Lower leg skin (tissue), 3 donors: ENCODE results near the gene BID.

Experiments
- POLR2A ChIP-seq, 2 donors: fragments of 450-650 bp; IDR thresholded peaks; one replicate each; pipeline ENCODE4 v1.6.1; 2016 to 2017; ENCODE audit warnings: antibody characterized with exemption in 2 of 2, mild to moderate bottlenecking in 1 of 2, moderate library complexity in 1 of 2
- TF ChIP-seq, protein P1 (sequence below), 3 donors: fragments of 450-650 bp; IDR thresholded peaks; one replicate each; pipeline ENCODE4 v1.5.1; 2016; ENCODE audit warnings: antibody characterized with exemption in 3 of 3, mild to moderate bottlenecking in 3 of 3, moderate library complexity in 2 of 3

DNA sequence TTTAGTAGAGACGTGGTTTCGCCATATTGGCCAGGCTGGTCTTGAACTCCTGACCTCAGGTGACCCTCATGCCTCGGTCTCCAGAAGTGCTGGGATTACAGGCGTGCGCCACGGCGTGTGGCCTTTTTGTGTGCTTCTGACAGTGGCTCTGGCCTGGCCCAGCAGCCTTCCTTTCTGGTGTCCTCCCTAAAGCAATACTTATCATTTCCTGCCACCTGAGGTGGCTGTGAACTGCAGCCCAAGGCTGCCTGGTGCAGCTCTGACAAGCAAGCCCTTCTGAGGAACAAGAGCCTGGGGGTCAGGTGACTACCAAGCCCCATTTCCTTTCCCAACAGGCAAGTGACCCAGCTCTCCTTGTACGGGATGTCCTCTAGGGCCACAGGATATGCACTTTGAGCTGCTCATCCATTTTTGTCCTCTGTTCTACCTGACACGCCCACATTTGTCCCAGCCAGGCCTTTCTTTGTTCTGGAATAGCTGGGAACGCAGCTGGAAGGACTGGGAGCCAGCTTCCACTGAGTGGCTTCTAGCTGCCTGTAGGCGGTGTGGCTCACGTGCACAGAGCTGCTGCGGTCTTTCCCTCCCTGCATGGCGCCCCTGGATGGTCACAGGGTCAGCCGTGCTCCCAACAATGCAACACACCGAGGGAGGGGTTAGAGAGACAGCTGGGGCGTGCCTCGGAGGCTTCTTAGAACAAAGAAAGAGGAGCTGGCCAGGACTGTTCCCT lies 12.3 kb upstream of the BID start:
- no peak for TF ChIP-seq POLR2A (IDR thresholded peaks at IDR 0.05)
- TF ChIP-seq, protein P1, sequence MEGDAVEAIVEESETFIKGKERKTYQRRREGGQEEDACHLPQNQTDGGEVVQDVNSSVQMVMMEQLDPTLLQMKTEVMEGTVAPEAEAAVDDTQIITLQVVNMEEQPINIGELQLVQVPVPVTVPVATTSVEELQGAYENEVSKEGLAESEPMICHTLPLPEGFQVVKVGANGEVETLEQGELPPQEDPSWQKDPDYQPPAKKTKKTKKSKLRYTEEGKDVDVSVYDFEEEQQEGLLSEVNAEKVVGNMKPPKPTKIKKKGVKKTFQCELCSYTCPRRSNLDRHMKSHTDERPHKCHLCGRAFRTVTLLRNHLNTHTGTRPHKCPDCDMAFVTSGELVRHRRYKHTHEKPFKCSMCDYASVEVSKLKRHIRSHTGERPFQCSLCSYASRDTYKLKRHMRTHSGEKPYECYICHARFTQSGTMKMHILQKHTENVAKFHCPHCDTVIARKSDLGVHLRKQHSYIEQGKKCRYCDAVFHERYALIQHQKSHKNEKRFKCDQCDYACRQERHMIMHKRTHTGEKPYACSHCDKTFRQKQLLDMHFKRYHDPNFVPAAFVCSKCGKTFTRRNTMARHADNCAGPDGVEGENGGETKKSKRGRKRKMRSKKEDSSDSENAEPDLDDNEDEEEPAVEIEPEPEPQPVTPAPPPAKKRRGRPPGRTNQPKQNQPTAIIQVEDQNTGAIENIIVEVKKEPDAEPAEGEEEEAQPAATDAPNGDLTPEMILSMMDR (IDR thresholded peaks at IDR 0.05): no peak
